NT2/D1 (cell line): ENCODE measurements around the gene CALCR.
"Not testable (repeated sequence)": the region's sequence is repeated elsewhere in the genome, so short reads cannot be mapped to it uniquely, and the experiment has no call there.

Source experiments
- DNase-seq: peaks from one replicate; pipeline ENCODE4 v3.0.0-alpha.2; 2011; ENCODE audit warnings: low read depth, low spot score
- H3K27me3 ChIP-seq: 2 replicates; pipeline ENCODE4 v1.6.0; 2011; ENCODE audit warnings: mild to moderate bottlenecking; ENCODE audit not compliant: insufficient read length, insufficient read depth
- H3K36me3 ChIP-seq: 2 replicates; pipeline ENCODE4 v1.6.1; 2011; ENCODE audit warnings: mild to moderate bottlenecking, low read length, mixed read lengths; ENCODE audit not compliant: insufficient read depth, insufficient read length
- H3K4me1 ChIP-seq: 2 replicates; pipeline ENCODE4 v1.5.1; 2011; ENCODE audit not compliant: insufficient read depth, insufficient read length
- H3K4me3 ChIP-seq: 2 replicates; pipeline ENCODE4 v1.5.1; 2011; ENCODE audit warnings: low read depth; ENCODE audit not compliant: insufficient read length
- H3K9ac ChIP-seq: 2 replicates; pipeline ENCODE4 v1.6.0; 2011; ENCODE audit warnings: low read depth; ENCODE audit not compliant: insufficient read length
- H3K9me3 ChIP-seq: 2 replicates; pipeline ENCODE4 v1.5.1; 2011; ENCODE audit warnings: mild to moderate bottlenecking, low read length; ENCODE audit not compliant: insufficient read depth
- SUZ12 ChIP-seq: IDR thresholded peaks from 2 replicates; pipeline ENCODE4 v1.6.1; 2011; ENCODE audit not compliant: insufficient read length, insufficient read depth; ENCODE audit errors: extremely low read depth
- YY1 ChIP-seq: IDR thresholded peaks from 2 replicates; pipeline ENCODE4 v1.6.1; 2011; ENCODE audit not compliant: insufficient read length, insufficient read depth
- ZNF274 ChIP-seq: IDR thresholded peaks from 2 replicates; pipeline ENCODE4 v1.6.1; 2011; ENCODE audit warnings: mild to moderate bottlenecking, low read depth, low read length

CALCR gene

GRCh38 chr7:93592588-93593266 is 18.2 kb upstream of the CALCR start:
- no peak for DNase-seq
- Histone ChIP-seq H3K4me3 (peak overlapping the region; percentile 30), H3K4me1 (no peaks in the 10 kb centered on the region)

DNA sequence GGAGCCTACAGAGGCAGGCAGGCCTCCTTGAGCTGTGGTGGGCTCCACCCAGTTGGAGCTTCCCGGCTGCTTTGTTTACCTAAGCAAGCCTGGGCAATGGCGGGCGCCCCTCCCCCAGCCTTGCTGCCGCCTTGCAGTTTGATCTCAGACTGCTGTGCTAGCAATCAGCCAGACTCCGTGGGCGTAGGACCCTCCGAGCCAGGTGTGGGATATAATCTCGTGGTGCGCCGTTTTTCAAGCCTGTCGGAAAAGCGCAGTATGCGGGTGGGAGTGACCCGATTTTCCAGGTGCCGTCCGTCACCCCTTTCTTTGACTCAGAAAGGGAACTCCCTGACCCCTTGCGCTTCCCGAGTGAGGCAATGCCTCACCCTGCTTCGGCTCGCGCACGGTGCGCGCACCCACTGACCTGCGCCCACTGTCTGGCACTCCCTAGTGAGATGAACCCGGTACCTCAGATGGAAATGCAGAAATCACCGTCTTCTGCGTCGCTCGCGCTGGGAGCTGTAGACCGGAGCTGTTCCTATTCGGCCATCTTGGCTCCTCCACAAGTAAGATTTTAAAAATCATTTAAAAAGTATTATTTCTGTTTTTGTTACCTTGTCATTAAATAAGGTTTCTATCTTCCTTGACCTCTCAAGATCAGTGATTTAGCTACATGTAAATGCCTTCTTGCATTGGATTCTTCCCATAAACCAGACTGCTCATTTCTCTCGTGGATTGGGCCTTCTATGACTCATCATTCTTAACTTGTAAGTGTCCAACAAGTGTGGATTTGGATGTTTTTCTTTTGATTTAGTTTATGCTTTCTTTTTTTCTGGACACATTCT is 16.9 kb upstream of the CALCR start:
- not testable (repeated sequence) for H3K9ac ChIP-seq, H3K4me3 ChIP-seq, DNase-seq

More at GRCh38 chr7:93592588-93593266, 18.2 kb upstream of the CALCR start:
- Histone ChIP-seq H3K36me3 (no peaks in the 10 kb centered on the region), H3K9ac (no peak overlapping the region), H3K9me3 (no peaks in the 10 kb centered on the region), H3K27me3 (no peaks in the 10 kb centered on the region)
- no peak for TF ChIP-seq YY1
- TF ChIP-seq ZNF274: no peak
- TF ChIP-seq SUZ12: no peak

DNA sequence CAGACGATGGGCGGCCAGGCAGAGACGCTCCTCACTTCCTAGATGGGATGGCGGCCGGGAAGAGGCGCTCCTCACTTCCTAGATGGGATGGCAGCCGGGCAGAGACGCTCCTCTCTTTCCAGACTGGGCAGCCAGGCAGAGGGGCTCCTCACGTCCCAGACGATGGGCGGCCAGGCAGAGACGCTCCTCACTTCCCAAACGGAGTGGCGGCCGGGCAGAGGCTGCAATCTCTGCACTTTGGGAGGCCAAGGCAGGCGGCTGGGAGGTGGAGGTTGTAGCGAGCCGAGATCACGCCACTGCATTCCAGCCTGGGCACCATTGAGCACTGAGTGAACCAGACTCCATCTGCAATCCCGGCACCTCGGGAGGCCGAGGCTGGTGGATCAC is 11.9 kb upstream of the CALCR start:
- H3K4me3 ChIP-seq, H3K9ac ChIP-seq, H3K9me3 ChIP-seq, H3K36me3 ChIP-seq, H3K27me3 ChIP-seq, DNase-seq, H3K4me1 ChIP-seq: not testable (repeated sequence)

More for the DNA sequence above, 16.9 kb upstream of the CALCR start:
- H3K4me1 ChIP-seq, H3K9me3 ChIP-seq, H3K36me3 ChIP-seq, H3K27me3 ChIP-seq: not testable (repeated sequence)

GRCh38 chr7:93585694-93586478 is 11.4 kb upstream of the CALCR start:
- H3K36me3 ChIP-seq, H3K4me3 ChIP-seq, DNase-seq, H3K9ac ChIP-seq, H3K9me3 ChIP-seq, H3K27me3 ChIP-seq, H3K4me1 ChIP-seq: not testable (repeated sequence)

- TF ChIP-seq ZNF274 (no peak), SUZ12 (no peak), YY1 (no peak)
- Histone ChIP-seq H3K4me3 (no peak overlapping the region), H3K4me1 (peaks cover 3% of the 10 kb centered on the region), H3K9ac (no peak overlapping the region), H3K27me3 (peaks cover 21% of the 10 kb centered on the region), H3K36me3 (no peaks in the 10 kb centered on the region), H3K9me3 (no peaks in the 10 kb centered on the region)
- DNase-seq: no peak
These were observed 4.9 kb upstream of the CALCR start for GRCh38 chr7:93579431-93579830.

GRCh38 chr7:93578762-93579161 is 4.2 kb upstream of the CALCR start:
- H3K36me3 ChIP-seq: no peaks in the 10 kb centered on the region
- peaks cover 27% of the 10 kb centered on the region for H3K27me3 ChIP-seq
- peaks cover 3% of the 10 kb centered on the region for H3K4me1 ChIP-seq
- no peaks in the 10 kb centered on the region for H3K9me3 ChIP-seq
- no peak overlapping the region for H3K4me3 ChIP-seq
- DNase-seq: no peak
- no peak overlapping the region for H3K9ac ChIP-seq
- TF ChIP-seq ZNF274 (no peak), SUZ12 (no peak), YY1 (no peak)

GRCh38 chr7:93575555-93576399 is 1.3 kb upstream of the CALCR start:
- no peak for DNase-seq
- H3K27me3 ChIP-seq: peaks cover 45% of the 10 kb centered on the region

More at GRCh38 chr7:93575555-93576399, 1.3 kb upstream of the CALCR start:
- H3K4me1 ChIP-seq: peaks cover 3% of the 10 kb centered on the region
- no peaks in the 10 kb centered on the region for H3K36me3 ChIP-seq
- no peak for TF ChIP-seq ZNF274
- no peaks in the 10 kb centered on the region for H3K9me3 ChIP-seq
- peak overlapping the region; percentile 51 for H3K4me3 ChIP-seq
- peak overlapping the region; percentile 72 for H3K9ac ChIP-seq
